KBM-7 (cell line): ENCODE measurements around the gene MUL1.

Experiments
- DNase-seq: peaks from one replicate; pipeline ENCODE4 v3.0.0-alpha.2; 2015
- in situ Hi-C: fragments of 300-500 bp; cut with MboI; formaldehyde crosslinking; loops from 2 replicates; pipeline ENCODE4 v1.14.3; 2020; ENCODE audit warnings: low sequenced_read_pairs, low pct_unique_long_range_greater_than_20kb, mixed read lengths

The MUL1 gene

GRCh38 chr1:20507564-20508410, at the start of gene MUL1:
TSS of gene MUL1 (minus strand) at chr1:20508151. CDS start at chr1:20508024, 127 bp downstream.
- in situ Hi-C loops = no loop called here
- peak; percentile 89 for DNase-seq

- no peak for DNase-seq
- in situ Hi-C loops = no loop called here
Measured at GRCh38 chr1:20555758-20556120, 47.8 kb upstream of the MUL1 start.

GRCh38 chr1:20555025-20555757, 47.2 kb upstream of the MUL1 start:
- no peak for DNase-seq
- in situ Hi-C loops = no loop called here

- no peak for DNase-seq
- in situ Hi-C loops = no loop called here
Measured at GRCh38 chr1:20552728-20553445, 44.9 kb upstream of the MUL1 start.

GRCh38 chr1:20551945-20552727, 44.2 kb upstream of the MUL1 start, which contains the start of gene FAM43B:
TSS of gene FAM43B (plus strand) at chr1:20552573. CDS start at chr1:20552974, 401 bp downstream.
- in situ Hi-C loops = no loop called here
- DNase-seq = no peak

- in situ Hi-C loops = no loop called here
- no peak for DNase-seq
Measured at GRCh38 chr1:20551161-20551560, 43.2 kb upstream of the MUL1 start.

- no peak for DNase-seq
- in situ Hi-C loops = no loop called here
Measured at GRCh38 chr1:20546637-20547036, 38.7 kb upstream of the MUL1 start.

- no peak for DNase-seq
- in situ Hi-C loops = no loop called here
Measured at GRCh38 chr1:20540281-20540680, 32.3 kb upstream of the MUL1 start.

GRCh38 chr1:20538760-20539551, 31.0 kb upstream of the MUL1 start:
- no peak for DNase-seq
- in situ Hi-C loops = no loop called here

GRCh38 chr1:20538227-20538626, 30.3 kb upstream of the MUL1 start:
- DNase-seq = no peak
- in situ Hi-C loops = no loop called here

- DNase-seq = no peak
- in situ Hi-C loops = no loop called here
Measured at GRCh38 chr1:20534659-20535417, 26.9 kb upstream of the MUL1 start.

- no peak for DNase-seq
- in situ Hi-C loops = no loop called here
Measured at GRCh38 chr1:20533635-20534034, 25.7 kb upstream of the MUL1 start.

- DNase-seq = no peak
- in situ Hi-C loops = no loop called here
Measured at GRCh38 chr1:20530901-20531300, 22.9 kb upstream of the MUL1 start.

GRCh38 chr1:20530306-20530705, 22.4 kb upstream of the MUL1 start:
- DNase-seq = no peak
- in situ Hi-C loops = no loop called here

- in situ Hi-C loops = no loop called here
Measured at GRCh38 chr1:20528221-20528620, 20.3 kb upstream of the MUL1 start.

GRCh38 chr1:20526267-20526666, 18.3 kb upstream of the MUL1 start:
- no peak for DNase-seq
- in situ Hi-C loops = no loop called here

More at GRCh38 chr1:20528221-20528620, 20.3 kb upstream of the MUL1 start:
- DNase-seq = no peak

GRCh38 chr1:20521960-20522861, 14.3 kb upstream of the MUL1 start:
- in situ Hi-C loops = no loop called here
- DNase-seq = peak; percentile 89
